Activated T-helper 1 cell treated with anti-CD3 and anti-CD28 coated beads, Interleukin-12 subunit alpha, Interleukin-12 subunit beta, Interleukin-2, Interleukin-4 antibody, amounts not matched to agents 30 ng/mL and 10 ng/mL and 1 ng/mL, durations not matched to agents 14 hours and 24 hours and 36 hours (primary cell): ENCODE data around the gene TAF12. TPM values are rescaled to one million over a fixed set of nuclear protein-coding genes. Genes with fewer than 3 reads are reported as not detected.

Experiments used
- DNase-seq: peaks from one replicate; pipeline ENCODE4 v3.0.0; 2021; ENCODE audit warnings: low spot score
- H3K27ac Mint-ChIP-seq: one replicate; pipeline ENCODE4 v1.8.0; 2021; ENCODE audit warnings: mild to moderate bottlenecking, mixed read lengths
- H3K27me3 Mint-ChIP-seq: one replicate; pipeline ENCODE4 v1.8.0; 2022; ENCODE audit warnings: mild to moderate bottlenecking, moderate library complexity, mixed read lengths; ENCODE audit not compliant: insufficient read depth
- H3K36me3 Mint-ChIP-seq: one replicate; pipeline ENCODE4 v1.8.0; 2021; ENCODE audit warnings: low read depth, mixed read lengths
- H3K4me1 Mint-ChIP-seq: one replicate; pipeline ENCODE4 v1.8.0; 2021; ENCODE audit warnings: low read depth, mixed read lengths
- H3K4me3 Mint-ChIP-seq: one replicate; pipeline ENCODE4 v1.8.0; 2021; ENCODE audit warnings: mild to moderate bottlenecking, moderate library complexity, mixed read lengths
- H3K9me3 Mint-ChIP-seq: one replicate; pipeline ENCODE4 v1.8.0; 2021; ENCODE audit warnings: mixed read lengths
- intact Hi-C: fragments of 100-400 bp; cut with micrococcal nuclease; formaldehyde crosslinking; loops from one replicate; pipeline ENCODE4 v1.15.1; 2024
- total RNA-seq: library from RNA; stranded (reverse); gene quantifications from 2 replicates; pipeline ENCODE4 v1.2.3, GENCODE V29; 2022

Gene TAF12
- total RNA-seq, 1 donor from 2014 or later: 33.9 TPM

- DNase-seq: no peak
- no peaks in the 10 kb centered on the region for H3K27me3 Mint-ChIP-seq
- intact Hi-C loops: no loop called here
- no peaks in the 10 kb centered on the region for H3K4me1 Mint-ChIP-seq
- no peaks in the 10 kb centered on the region for H3K9me3 Mint-ChIP-seq
- peaks cover 19% of the 10 kb centered on the region for H3K36me3 Mint-ChIP-seq
- H3K4me3 Mint-ChIP-seq: no peak overlapping the region
- H3K27ac Mint-ChIP-seq: no peak overlapping the region
These were observed 71.0 kb downstream of the TAF12 start for GRCh38 chr1:28571911-28572310.

- no peaks in the 10 kb centered on the region for H3K27me3 Mint-ChIP-seq
- H3K27ac Mint-ChIP-seq: no peak overlapping the region
- no peak for DNase-seq
- intact Hi-C loops: no loop called here
- no peaks in the 10 kb centered on the region for H3K4me1 Mint-ChIP-seq
- peaks cover 34% of the 10 kb centered on the region for H3K36me3 Mint-ChIP-seq
- H3K4me3 Mint-ChIP-seq: no peak overlapping the region
- H3K9me3 Mint-ChIP-seq: no peaks in the 10 kb centered on the region
These were observed 75.9 kb downstream of the TAF12 start for GRCh38 chr1:28566931-28567330.

- intact Hi-C loops: no loop called here
- H3K27me3 Mint-ChIP-seq: no peaks in the 10 kb centered on the region
- no peak overlapping the region for H3K4me3 Mint-ChIP-seq
- H3K4me1 Mint-ChIP-seq: no peaks in the 10 kb centered on the region
- H3K9me3 Mint-ChIP-seq: no peaks in the 10 kb centered on the region
- H3K27ac Mint-ChIP-seq: no peak overlapping the region
- DNase-seq: no peak
- peaks cover 36% of the 10 kb centered on the region for H3K36me3 Mint-ChIP-seq
These were observed 77.1 kb downstream of the TAF12 start for GRCh38 chr1:28565726-28566125.

- no peak for DNase-seq
- no peaks in the 10 kb centered on the region for H3K4me1 Mint-ChIP-seq
- H3K36me3 Mint-ChIP-seq: peaks cover 39% of the 10 kb centered on the region
- no peak overlapping the region for H3K4me3 Mint-ChIP-seq
- no peak overlapping the region for H3K27ac Mint-ChIP-seq
- H3K9me3 Mint-ChIP-seq: no peaks in the 10 kb centered on the region
- intact Hi-C loops: no loop called here
- H3K27me3 Mint-ChIP-seq: no peaks in the 10 kb centered on the region
These were observed 77.8 kb downstream of the TAF12 start for GRCh38 chr1:28565040-28565439.

- Mint-ChIP-seq H3K9me3 (no peaks in the 10 kb centered on the region), H3K4me1 (no peaks in the 10 kb centered on the region), H3K4me3 (no peak overlapping the region), H3K36me3 (peaks cover 39% of the 10 kb centered on the region), H3K27ac (no peak overlapping the region), H3K27me3 (no peaks in the 10 kb centered on the region)
- DNase-seq: no peak
- intact Hi-C loops: no loop called here
These were observed 78.6 kb downstream of the TAF12 start for GRCh38 chr1:28564310-28564709.

- Mint-ChIP-seq H3K27me3 (no peaks in the 10 kb centered on the region), H3K4me3 (no peak overlapping the region), H3K9me3 (no peaks in the 10 kb centered on the region), H3K27ac (no peak overlapping the region), H3K4me1 (no peaks in the 10 kb centered on the region), H3K36me3 (peaks cover 35% of the 10 kb centered on the region)
- DNase-seq: no peak
- intact Hi-C loops: no loop called here
These were observed 82.0 kb downstream of the TAF12 start for GRCh38 chr1:28560886-28561285.

Other genes with a start within 250 kb of the TAF12 start
- gene RCC1, start 137.0 kb downstream of the TAF12 start, total RNA-seq: 130 and 135 TPM in 2 replicates
- gene TRNAU1AP, start 90.0 kb downstream of the TAF12 start, total RNA-seq: 40.2 and 41.0 TPM in 2 replicates
- 0.27 TPM in 1 of 2 replicates, not detected in the other for gene RAB42, start 50.8 kb downstream of the TAF12 start, total RNA-seq
- not detected in 2 replicates for gene RNU11, start 5.5 kb upstream of the TAF12 start, total RNA-seq
- gene GMEB1, start 25.7 kb upstream of the TAF12 start, total RNA-seq: 27.2 and 30.3 TPM in 2 replicates
- gene YTHDF2, start 93.9 kb upstream of the TAF12 start, total RNA-seq: 91.7 and 94.9 TPM in 2 replicates
- 0.05 TPM in 1 of 2 replicates, not detected in the other for gene OPRD1, start 169.1 kb upstream of the TAF12 start, total RNA-seq